Sigmoid colon (tissue), 7 donors: ENCODE results near the gene CAMKK2. TPM values are rescaled to one million over a fixed set of nuclear protein-coding genes. Genes with fewer than 3 reads are reported as not detected.

Experiments used
- DNase-seq: peaks from one replicate; pipeline ENCODE4 v3.0.0-alpha.2; 2019
- H3K27ac ChIP-seq, 4 donors: fragments of 200-600 bp; sonication (generic); one replicate each; pipeline ENCODE4 v1.5.1; 2016 to 2019; ENCODE audit warnings: mild to moderate bottlenecking in 1 of 4
- H3K27me3 ChIP-seq, 3 donors: fragments of 200-600 bp; sonication (generic); one replicate each; pipeline ENCODE4 v1.5.1; 2019; ENCODE audit warnings: mild to moderate bottlenecking in 1 of 3
- H3K36me3 ChIP-seq, 4 donors: fragments of 200-600 bp; sonication (generic); one replicate each; pipeline ENCODE4 v1.5.1; 2016 to 2019
- H3K4me1 ChIP-seq, 4 donors: fragments of 200-600 bp; sonication (generic); one replicate each; pipeline ENCODE4 v1.5.1; 2017 to 2019
- H3K4me3 ChIP-seq, 4 donors: fragments of 200-600 bp; sonication (generic); one replicate each; pipeline ENCODE4 v1.5.1; 2017 to 2019; ENCODE audit warnings: mild to moderate bottlenecking in 2 of 4, moderate library complexity in 1 of 4
- H3K9me3 ChIP-seq, 4 donors: fragments of 200-600 bp in 3 of 4; sonication (generic) in 3 of 4; one replicate each; pipeline versions ENCODE4 v1.5.1 to v1.6.1; 2013 to 2019
- EP300 ChIP-seq, 4 donors: sonication (generic); formaldehyde crosslinking; IDR thresholded peaks; one replicate each; pipeline ENCODE4 v1.6.1; 2017; ENCODE audit warnings: antibody characterized with exemption in 4 of 4
- POLR2A ChIP-seq, 2 donors: fragments of 450-650 bp; IDR thresholded peaks; one replicate each; pipeline ENCODE4 v1.6.1; 2016; ENCODE audit warnings: antibody characterized with exemption in 2 of 2, mild to moderate bottlenecking in 2 of 2, moderate library complexity in 2 of 2
- POLR2AphosphoS5 ChIP-seq, 4 donors: sonication (generic); formaldehyde crosslinking; IDR thresholded peaks; one replicate each; pipeline ENCODE4 v1.6.1; 2017; ENCODE audit warnings: antibody characterized with exemption in 4 of 4
- WGBS, 2 donors: extraction: QIAGEN DNeasy Blood & Tissue Kit; methylation state at CpG; one replicate each; pipeline ENCODE4 v1.1.7; 2013; 5-methylcytosine and 5-hydroxymethylcytosine counted together
- intact Hi-C: fragments of 100-400 bp; cut with DNase I; formaldehyde crosslinking; loops from one replicate; pipeline ENCODE4 v1.15.1; 2023
- polyA plus RNA-seq, 3 donors: library from polyadenylated mRNA; stranded (reverse); fragments of 200-250 nt; gene quantifications; one replicate each; pipeline ENCODE4 v1.2.3, GENCODE V29; 2013
- total RNA-seq, 4 donors: library from RNA; depleted of rRNA; stranded (reverse); fragments of >200 nt; gene quantifications; one replicate each; pipeline ENCODE4 v1.1.0, GENCODE V29; 2016
- TF ChIP-seq, protein P1 (sequence below), 4 experiments: fragments of 450-650 bp in 3 of 4; fragments of 200-600 bp in 1 of 4; IDR thresholded peaks; one replicate each; pipeline ENCODE4 v1.5.1; 2016 to 2019; ENCODE audit warnings: antibody characterized with exemption in 4 of 4, mild to moderate bottlenecking in 3 of 4, moderate library complexity in 2 of 4
- donor health status: healthy with polysubstance abuse.
- donor health status: Bipolar disorder and iron deficiency.
- donor health status: healthy.

CAMKK2 gene
- total and polyA plus RNA-seq, 7 donors: 18.0 to 33.8 (median 25.0) TPM

DNA sequence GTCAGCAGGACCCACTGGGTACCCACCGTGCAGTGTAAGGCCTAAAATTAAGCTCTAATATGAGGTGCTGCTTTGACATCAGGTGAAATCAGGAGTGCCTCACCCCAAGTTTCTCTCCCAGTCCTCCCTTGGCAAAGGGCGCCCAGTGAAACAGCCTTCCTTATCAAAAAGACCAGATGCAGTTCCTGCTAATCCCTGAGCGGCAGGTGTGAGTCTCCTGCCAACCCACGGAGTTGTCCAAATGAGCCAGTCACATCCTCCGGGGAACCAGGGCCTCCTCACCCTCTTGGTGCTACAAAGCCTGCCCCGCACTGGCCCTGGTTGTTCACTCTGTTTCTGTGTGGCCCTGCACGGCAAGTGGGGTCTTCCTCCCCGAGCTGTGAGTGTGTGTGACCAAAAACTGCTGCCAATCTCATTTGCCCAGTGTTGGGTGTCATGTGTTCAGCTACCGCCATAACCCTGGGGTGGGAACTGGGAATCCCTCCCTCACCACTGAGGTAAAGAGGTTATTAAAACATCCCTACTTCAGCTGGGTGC is 106.8 kb downstream of the CAMKK2 start:
- DNase-seq: no peak
- Histone ChIP-seq H3K27me3 (no peaks in the 10 kb centered on the region), H3K27ac (no peak overlapping the region), H3K9me3 (no peaks in the 10 kb centered on the region), H3K4me1 (no peaks in the 10 kb centered on the region), H3K4me3 (no peak overlapping the region), H3K36me3 (peaks cover 0 to 4% (median under 1%) of the 10 kb centered on the region in 4 donors)
- WGBS, 2 donors: 81 to 88% methylated on average over 9 of the region's 9 CpGs
- TF ChIP-seq, protein P1, sequence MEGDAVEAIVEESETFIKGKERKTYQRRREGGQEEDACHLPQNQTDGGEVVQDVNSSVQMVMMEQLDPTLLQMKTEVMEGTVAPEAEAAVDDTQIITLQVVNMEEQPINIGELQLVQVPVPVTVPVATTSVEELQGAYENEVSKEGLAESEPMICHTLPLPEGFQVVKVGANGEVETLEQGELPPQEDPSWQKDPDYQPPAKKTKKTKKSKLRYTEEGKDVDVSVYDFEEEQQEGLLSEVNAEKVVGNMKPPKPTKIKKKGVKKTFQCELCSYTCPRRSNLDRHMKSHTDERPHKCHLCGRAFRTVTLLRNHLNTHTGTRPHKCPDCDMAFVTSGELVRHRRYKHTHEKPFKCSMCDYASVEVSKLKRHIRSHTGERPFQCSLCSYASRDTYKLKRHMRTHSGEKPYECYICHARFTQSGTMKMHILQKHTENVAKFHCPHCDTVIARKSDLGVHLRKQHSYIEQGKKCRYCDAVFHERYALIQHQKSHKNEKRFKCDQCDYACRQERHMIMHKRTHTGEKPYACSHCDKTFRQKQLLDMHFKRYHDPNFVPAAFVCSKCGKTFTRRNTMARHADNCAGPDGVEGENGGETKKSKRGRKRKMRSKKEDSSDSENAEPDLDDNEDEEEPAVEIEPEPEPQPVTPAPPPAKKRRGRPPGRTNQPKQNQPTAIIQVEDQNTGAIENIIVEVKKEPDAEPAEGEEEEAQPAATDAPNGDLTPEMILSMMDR (IDR thresholded peaks at IDR 0.05): no peak
- no peak for TF ChIP-seq EP300 (IDR thresholded peaks at IDR 0.05)
- TF ChIP-seq POLR2A (IDR thresholded peaks at IDR 0.05): no peak
- TF ChIP-seq POLR2AphosphoS5 (IDR thresholded peaks at IDR 0.05): no peak
- intact Hi-C loops: no loop called here

DNA sequence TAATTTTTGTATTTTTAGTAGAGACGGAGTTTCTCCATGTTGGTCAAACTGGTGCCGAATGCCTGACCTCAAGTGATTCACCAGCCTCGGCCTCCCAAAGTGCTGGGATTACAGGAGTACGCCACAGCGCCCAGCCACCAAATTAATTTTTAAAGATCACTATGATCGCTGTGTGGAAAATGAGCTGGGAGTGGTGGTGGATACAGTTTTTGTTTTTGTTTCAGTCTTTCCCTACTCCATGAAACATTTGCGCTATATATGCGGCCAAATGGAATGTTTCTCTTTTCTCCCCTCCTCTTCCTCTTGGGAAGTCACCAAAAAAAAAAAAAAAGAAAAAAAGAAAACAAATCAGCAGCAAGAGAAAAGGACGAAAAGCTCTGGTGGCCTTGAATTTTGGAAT is 107.4 kb downstream of the CAMKK2 start:
- no peaks in the 10 kb centered on the region for H3K9me3 ChIP-seq
- intact Hi-C loops: no loop called here
- no peaks in the 10 kb centered on the region for H3K4me1 ChIP-seq
- no peak overlapping the region for H3K27ac ChIP-seq
- H3K4me3 ChIP-seq: no peak overlapping the region
- DNase-seq: no peak
- H3K36me3 ChIP-seq: peaks cover 0 to 10% (median 5%) of the 10 kb centered on the region in 4 donors
- H3K27me3 ChIP-seq: no peaks in the 10 kb centered on the region
- WGBS, 2 donors: 94 to 97% methylated on average over 9 of the region's 9 CpGs
- TF ChIP-seq POLR2A (IDR thresholded peaks at IDR 0.05) (no peak), EP300 (IDR thresholded peaks at IDR 0.05) (no peak), POLR2AphosphoS5 (IDR thresholded peaks at IDR 0.05) (no peak)
- TF ChIP-seq, protein P1 (IDR thresholded peaks at IDR 0.05): no peak

DNA sequence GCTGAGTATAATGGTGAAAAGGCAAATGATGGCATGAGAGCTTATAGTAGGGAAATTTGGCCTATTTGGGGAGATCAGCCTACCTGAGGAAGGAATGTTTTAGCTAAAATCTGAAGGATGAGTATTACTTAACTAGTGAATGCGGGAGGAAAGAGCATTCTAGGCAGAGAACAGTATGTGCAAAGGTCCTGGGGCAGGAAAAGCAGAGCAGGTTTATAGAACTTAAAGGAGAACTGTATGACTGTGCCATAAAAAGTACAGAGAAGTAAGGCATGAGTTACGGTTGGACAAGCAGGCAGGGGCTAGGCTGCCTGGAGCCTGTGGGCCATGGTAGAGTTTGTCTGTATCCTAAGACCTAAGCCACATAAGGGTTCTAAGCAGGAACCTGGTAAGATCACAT is 108.3 kb downstream of the CAMKK2 start:
- 97 to 98% methylated on average over 2 of the region's 2 CpGs for WGBS, 2 donors
- Histone ChIP-seq H3K4me3 (no peak overlapping the region), H3K9me3 (no peaks in the 10 kb centered on the region), H3K27me3 (no peaks in the 10 kb centered on the region), H3K36me3 (peaks cover 0 to 10% (median 5%) of the 10 kb centered on the region in 4 donors), H3K27ac (no peak overlapping the region), H3K4me1 (no peaks in the 10 kb centered on the region)
- intact Hi-C loops: no loop called here
- no peak for TF ChIP-seq POLR2AphosphoS5 (IDR thresholded peaks at IDR 0.05)
- TF ChIP-seq, protein P1 (IDR thresholded peaks at IDR 0.05): no peak
- TF ChIP-seq POLR2A (IDR thresholded peaks at IDR 0.05): no peak
- no peak for TF ChIP-seq EP300 (IDR thresholded peaks at IDR 0.05)
- no peak for DNase-seq

Other genes with a start within 250 kb of the CAMKK2 start
- 1 to 10 TPM; 3.9 to 8.0 (median 5.0) TPM for gene P2RX7, start 163.8 kb downstream of the CAMKK2 start, total RNA-seq
- gene P2RX7, start 163.8 kb downstream of the CAMKK2 start, polyA plus RNA-seq: 1 to 10 TPM in 2 of 3 donors, under 1 TPM in 1; 0.60 to 1.9 (median 1.4) TPM
- gene P2RX4, start 86.6 kb downstream of the CAMKK2 start, total RNA-seq: 10 to 100 TPM; 26.0 to 36.9 (median 33.6) TPM
- gene P2RX4, start 86.6 kb downstream of the CAMKK2 start, polyA plus RNA-seq: 10 to 100 TPM; 37.9 to 84.4 (median 53.5) TPM
- gene ANAPC5, start 55.7 kb upstream of the CAMKK2 start, total RNA-seq: 10 to 100 TPM; 76.0 to 93.6 (median 85.9) TPM
- gene ANAPC5, start 55.7 kb upstream of the CAMKK2 start, polyA plus RNA-seq: 10 to 100 TPM; 51.6 to 71.4 (median 70.3) TPM
- 10 to 100 TPM; 34.1 to 52.4 (median 37.4) TPM for gene RNF34, start 103.4 kb upstream of the CAMKK2 start, total RNA-seq
- 10 to 100 TPM; 19.8 to 34.3 (median 31.7) TPM for gene RNF34, start 103.4 kb upstream of the CAMKK2 start, polyA plus RNA-seq